Effector memory CD4-positive, alpha-beta T cell (primary cell): ENCODE results near the gene CSTPP1.
"Not testable (repeated sequence)": the region's sequence is repeated elsewhere in the genome, so short reads cannot be mapped to it uniquely, and the experiment has no call there.

Source experiments
- DNase-seq, 3 donors: peaks; one replicate each; pipeline ENCODE4 v3.0.0-alpha.2; 2020
- H3K27ac ChIP-seq: 2 replicates; pipeline ENCODE4 v1.7.0; 2013; ENCODE audit warnings: mild to moderate bottlenecking, low read length, moderate library complexity; ENCODE audit not compliant: insufficient read depth, poor library complexity, severe bottlenecking
- H3K27me3 ChIP-seq: replicated peaks from 2 replicates; pipeline ENCODE4 v1.7.0; 2013; ENCODE audit warnings: mild to moderate bottlenecking, low read length; ENCODE audit not compliant: insufficient read depth, control insufficient read depth, poor library complexity, severe bottlenecking
- H3K36me3 ChIP-seq: 2 replicates; pipeline ENCODE4 v1.7.0; 2013; ENCODE audit warnings: mild to moderate bottlenecking, low read length, moderate library complexity; ENCODE audit not compliant: control insufficient read depth, insufficient read depth
- H3K4me1 ChIP-seq: 2 replicates; pipeline ENCODE4 v1.7.0; 2013; ENCODE audit warnings: low read length, mild to moderate bottlenecking; ENCODE audit not compliant: control insufficient read depth, insufficient read depth, poor library complexity, severe bottlenecking
- H3K4me3 ChIP-seq: 2 replicates; pipeline ENCODE4 v1.7.0; 2013; ENCODE audit warnings: low read length, low read depth, mild to moderate bottlenecking; ENCODE audit not compliant: insufficient read depth, poor library complexity, severe bottlenecking
- H3K9me3 ChIP-seq: 2 replicates; pipeline ENCODE4 v1.7.0; 2013; ENCODE audit warnings: mild to moderate bottlenecking, low read length, moderate library complexity; ENCODE audit not compliant: control insufficient read depth

Gene CSTPP1

GRCh38 chr11:47202576-47202975, 266.0 kb downstream of the CSTPP1 start:
- DNase-seq: no peak
- Histone ChIP-seq H3K4me3 (no peak overlapping the region), H3K9me3 (no peaks in the 10 kb centered on the region), H3K36me3 (no peaks in the 10 kb centered on the region), H3K4me1 (no peaks in the 10 kb centered on the region), H3K27ac (no peak overlapping the region), H3K27me3 (no peaks in the 10 kb centered on the region)

GRCh38 chr11:47204637-47204989, 268.1 kb downstream of the CSTPP1 start:
- Histone ChIP-seq H3K36me3 (no peaks in the 10 kb centered on the region), H3K4me3 (no peak overlapping the region), H3K27me3 (no peaks in the 10 kb centered on the region), H3K9me3 (no peaks in the 10 kb centered on the region), H3K4me1 (no peaks in the 10 kb centered on the region), H3K27ac (no peak overlapping the region)
- no peak for DNase-seq

GRCh38 chr11:47206577-47206976, 270.0 kb downstream of the CSTPP1 start:
- not testable (repeated sequence) for H3K36me3 ChIP-seq

GRCh38 chr11:47207459-47207858, 270.9 kb downstream of the CSTPP1 start:
- DNase-seq: no peak
- H3K36me3 ChIP-seq: no peaks in the 10 kb centered on the region
- no peaks in the 10 kb centered on the region for H3K27me3 ChIP-seq
- no peak overlapping the region for H3K4me3 ChIP-seq
- H3K4me1 ChIP-seq: no peaks in the 10 kb centered on the region
- H3K9me3 ChIP-seq: no peaks in the 10 kb centered on the region
- H3K27ac ChIP-seq: no peak overlapping the region

More at GRCh38 chr11:47206577-47206976, 270.0 kb downstream of the CSTPP1 start:
- not testable (repeated sequence) for H3K9me3 ChIP-seq, H3K27me3 ChIP-seq, DNase-seq, H3K4me1 ChIP-seq, H3K4me3 ChIP-seq, H3K27ac ChIP-seq

- H3K9me3 ChIP-seq, H3K4me1 ChIP-seq: not testable (repeated sequence)
Measured at GRCh38 chr11:47208008-47208552, 271.5 kb downstream of the CSTPP1 start.

GRCh38 chr11:47208628-47209027, 272.1 kb downstream of the CSTPP1 start:
- H3K4me3 ChIP-seq: no peak overlapping the region
- H3K27me3 ChIP-seq: no peaks in the 10 kb centered on the region
- no peaks in the 10 kb centered on the region for H3K4me1 ChIP-seq
- no peaks in the 10 kb centered on the region for H3K36me3 ChIP-seq
- no peak overlapping the region for H3K27ac ChIP-seq
- no peak for DNase-seq
- H3K9me3 ChIP-seq: no peaks in the 10 kb centered on the region

More at GRCh38 chr11:47208008-47208552, 271.5 kb downstream of the CSTPP1 start:
- not testable (repeated sequence) for H3K4me3 ChIP-seq, H3K36me3 ChIP-seq, H3K27me3 ChIP-seq, H3K27ac ChIP-seq, DNase-seq
